ENCODE data around the gene FLYWCH1.

The FLYWCH1 gene

DNA sequence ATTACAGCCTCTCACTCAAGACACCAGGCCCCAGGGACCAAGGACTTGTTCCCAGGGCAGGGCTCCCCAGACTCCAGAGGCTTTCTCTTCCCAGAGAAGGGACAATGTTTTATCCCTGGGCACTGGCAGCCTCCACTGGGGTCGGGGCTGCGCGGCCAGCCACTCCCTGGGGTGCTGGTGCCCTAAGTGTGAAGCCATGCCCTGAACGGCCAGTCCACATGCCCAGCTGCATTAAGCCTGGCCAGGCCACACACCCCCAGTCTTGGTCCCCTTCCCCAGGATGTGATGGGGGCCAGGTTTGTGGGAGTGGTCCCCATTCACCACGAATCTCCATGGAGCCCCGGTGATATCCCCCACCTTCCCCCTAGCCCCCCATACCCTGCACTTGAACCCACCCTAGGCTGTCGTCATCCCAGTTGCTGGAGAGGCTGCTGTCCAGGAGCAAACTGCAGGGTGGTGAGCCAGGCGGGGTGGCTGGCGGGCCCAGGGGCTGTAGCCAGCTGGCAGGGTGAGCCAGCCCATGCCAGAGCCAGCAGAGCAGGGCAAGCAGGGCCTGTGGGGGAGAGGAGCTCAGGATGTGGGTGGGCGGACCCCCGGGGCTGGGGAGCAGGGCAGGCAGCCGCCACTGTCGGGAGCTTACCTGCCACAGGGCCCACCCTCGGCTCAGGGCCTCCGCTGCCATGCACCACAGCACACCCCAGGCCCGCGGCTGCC, 62.0 kb downstream of the FLYWCH1 start:
- peaks cover 8% of the 10 kb centered on the region for H3K4me1 Mint-ChIP-seq (ENCODE audit: low read depth)
- peaks cover 4% of the 10 kb centered on the region for H3K27me3 Mint-ChIP-seq
- H3K4me3 Mint-ChIP-seq, result no peak overlapping the region
- H3K36me3 Mint-ChIP-seq, result no peaks in the 10 kb centered on the region
- H3K9me3 Mint-ChIP-seq (ENCODE audit: low read depth), result no peaks in the 10 kb centered on the region
- no peak overlapping the region for H3K27ac Mint-ChIP-seq

DNA sequence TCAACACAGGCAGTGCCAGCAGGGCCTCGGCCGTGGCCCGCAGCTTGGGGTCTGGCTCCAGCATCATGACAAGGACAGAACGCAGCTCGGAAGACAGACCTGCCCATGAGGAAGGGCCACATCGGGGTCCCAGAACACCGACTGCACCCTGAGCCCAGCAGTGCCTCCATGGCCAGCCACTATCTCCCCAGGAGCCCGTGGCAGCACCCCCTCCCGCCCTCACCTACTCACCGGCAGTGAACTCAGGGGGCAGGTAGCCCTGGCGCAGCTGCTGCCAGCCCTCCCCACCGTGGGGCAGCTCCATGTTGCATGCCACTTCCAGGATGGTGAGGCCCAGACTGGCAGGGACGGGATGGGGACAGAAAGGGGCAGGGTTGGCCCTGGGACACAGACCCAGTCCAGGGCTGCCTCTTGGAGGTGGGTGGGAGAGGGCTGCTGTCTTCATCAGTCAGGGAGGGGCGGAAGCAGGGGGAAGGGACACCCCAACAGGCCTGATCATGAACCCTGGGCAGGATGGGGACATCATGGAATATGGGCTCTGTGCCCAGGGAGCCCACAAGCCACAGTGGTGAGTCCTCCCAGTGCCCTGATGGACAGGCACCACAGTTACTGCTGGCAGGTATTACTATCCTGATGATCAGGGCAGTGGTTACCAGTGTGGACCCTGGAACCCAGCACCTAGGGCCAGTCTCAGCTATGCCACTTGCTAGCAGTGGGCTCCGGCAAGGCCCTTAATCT, 62.8 kb downstream of the FLYWCH1 start:
- H3K4me1 Mint-ChIP-seq (ENCODE audit: low read depth), result peaks cover 8% of the 10 kb centered on the region
- H3K27ac Mint-ChIP-seq, result no peak overlapping the region
- no peaks in the 10 kb centered on the region for H3K9me3 Mint-ChIP-seq (ENCODE audit: low read depth)
- H3K4me3 Mint-ChIP-seq, result no peak overlapping the region
- no peaks in the 10 kb centered on the region for H3K36me3 Mint-ChIP-seq
- H3K27me3 Mint-ChIP-seq, result peaks cover 4% of the 10 kb centered on the region

DNA sequence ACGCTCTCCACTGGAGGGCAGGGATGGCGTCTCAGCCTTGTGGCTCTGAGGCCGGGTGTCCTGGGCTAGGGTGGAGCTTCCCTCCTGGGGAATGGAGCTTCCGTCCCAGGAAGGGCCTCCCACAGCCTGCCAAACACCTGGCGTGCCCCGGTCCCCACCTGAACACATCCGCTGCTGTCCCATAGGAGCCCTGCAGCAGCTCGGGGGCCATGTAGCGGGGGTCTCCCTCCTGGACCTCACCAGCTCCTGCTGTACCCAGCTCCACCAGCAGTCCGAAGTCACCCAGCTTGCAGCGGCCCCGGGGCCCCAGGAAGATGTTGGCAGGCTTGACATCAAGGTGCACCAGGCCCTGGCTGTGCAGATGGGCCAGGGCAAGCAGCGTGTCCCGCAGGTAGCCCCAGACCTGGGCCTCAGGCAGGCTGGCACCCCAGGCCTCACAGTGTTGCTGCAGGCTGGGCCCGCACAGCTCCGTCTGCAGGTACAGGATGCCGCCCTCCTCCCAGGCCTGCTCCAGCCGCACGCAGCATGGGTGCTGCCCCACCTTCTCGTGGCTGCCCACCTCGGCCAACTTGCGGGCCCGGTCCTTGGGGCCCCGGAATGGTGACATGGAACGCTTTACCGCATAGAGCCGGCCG, 63.5 kb downstream of the FLYWCH1 start:
- no peaks in the 10 kb centered on the region for H3K36me3 Mint-ChIP-seq
- H3K4me3 Mint-ChIP-seq, result no peak overlapping the region
- peaks cover 4% of the 10 kb centered on the region for H3K27me3 Mint-ChIP-seq
- H3K9me3 Mint-ChIP-seq (ENCODE audit: low read depth), result no peaks in the 10 kb centered on the region
- H3K27ac Mint-ChIP-seq, result no peak overlapping the region
- H3K4me1 Mint-ChIP-seq (ENCODE audit: low read depth), result peaks cover 8% of the 10 kb centered on the region

DNA sequence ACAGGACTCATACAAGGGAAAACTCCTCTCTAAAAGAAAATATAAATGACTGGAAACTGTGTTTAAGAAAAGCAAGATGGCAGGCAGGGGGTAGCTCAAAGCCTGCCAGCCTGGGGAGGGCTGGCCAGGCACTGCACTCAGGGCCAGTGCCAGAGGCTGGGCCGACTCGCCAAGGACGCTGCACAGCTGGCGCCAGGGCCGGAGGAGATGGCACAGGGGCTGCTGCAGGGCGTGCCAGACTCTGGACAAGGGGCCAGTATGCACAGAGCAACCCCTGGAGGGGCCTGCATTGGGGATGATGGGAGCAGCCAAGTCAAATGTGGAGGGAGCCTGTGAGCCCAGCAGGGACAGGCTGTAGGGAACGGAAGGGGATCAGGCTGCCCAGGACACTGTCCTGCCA, 64.5 kb downstream of the FLYWCH1 start:
- Mint-ChIP-seq H3K4me1 (ENCODE audit: low read depth) (peaks cover 4% of the 10 kb centered on the region), H3K27me3 (peaks cover 3% of the 10 kb centered on the region), H3K36me3 (no peaks in the 10 kb centered on the region), H3K9me3 (ENCODE audit: low read depth) (no peaks in the 10 kb centered on the region), H3K4me3 (no peak overlapping the region), H3K27ac (no peak overlapping the region)

DNA sequence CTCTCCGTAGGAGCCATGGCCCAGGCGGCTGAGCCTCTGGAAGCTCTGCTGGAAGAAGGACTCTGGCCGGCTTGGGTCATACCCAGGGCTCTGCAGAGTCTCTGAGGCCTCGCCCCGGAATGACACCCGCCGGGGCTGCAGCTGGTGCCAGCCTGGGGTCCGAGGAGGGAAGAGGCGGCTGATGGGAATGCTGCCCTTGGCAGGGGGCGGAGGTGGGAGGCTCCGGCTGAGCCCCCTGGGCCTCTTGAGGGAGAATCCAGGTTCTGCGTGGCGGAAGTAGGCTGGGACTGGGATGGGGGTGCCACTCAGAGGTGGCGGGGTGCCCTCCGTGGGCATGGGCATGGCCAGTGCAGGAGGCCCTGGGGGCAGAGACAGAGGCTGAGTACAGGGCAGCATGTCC, 64.9 kb downstream of the FLYWCH1 start:
- Mint-ChIP-seq H3K4me1 (ENCODE audit: low read depth) (peaks cover 6% of the 10 kb centered on the region), H3K4me3 (no peak overlapping the region), H3K9me3 (ENCODE audit: low read depth) (no peaks in the 10 kb centered on the region), H3K27me3 (peaks cover 3% of the 10 kb centered on the region), H3K27ac (no peak overlapping the region), H3K36me3 (no peaks in the 10 kb centered on the region)

DNA sequence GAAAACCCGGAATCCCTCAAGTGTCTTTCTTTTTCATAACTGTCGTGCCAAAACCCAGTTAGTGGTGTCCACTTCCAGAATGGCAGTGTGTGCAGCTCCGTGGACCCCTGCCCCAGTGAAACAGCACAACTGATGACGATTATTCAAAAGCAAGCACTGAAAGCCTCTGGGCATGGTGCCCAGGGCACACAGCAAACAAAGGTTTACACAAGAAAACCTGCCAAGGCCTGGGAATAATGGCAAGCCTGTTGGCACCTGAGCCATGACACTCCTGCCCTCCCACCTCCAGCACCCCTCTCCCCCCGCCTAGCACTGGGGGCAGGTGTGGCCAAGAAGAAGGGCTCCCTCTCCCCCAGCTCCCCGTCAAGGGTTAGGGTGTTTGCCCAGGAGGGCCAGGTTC, 65.7 kb downstream of the FLYWCH1 start:
- Mint-ChIP-seq H3K27me3 (no peaks in the 10 kb centered on the region), H3K9me3 (ENCODE audit: low read depth) (no peaks in the 10 kb centered on the region), H3K4me3 (no peak overlapping the region), H3K27ac (no peak overlapping the region), H3K4me1 (ENCODE audit: low read depth) (peaks cover 4% of the 10 kb centered on the region), H3K36me3 (no peaks in the 10 kb centered on the region)

DNA sequence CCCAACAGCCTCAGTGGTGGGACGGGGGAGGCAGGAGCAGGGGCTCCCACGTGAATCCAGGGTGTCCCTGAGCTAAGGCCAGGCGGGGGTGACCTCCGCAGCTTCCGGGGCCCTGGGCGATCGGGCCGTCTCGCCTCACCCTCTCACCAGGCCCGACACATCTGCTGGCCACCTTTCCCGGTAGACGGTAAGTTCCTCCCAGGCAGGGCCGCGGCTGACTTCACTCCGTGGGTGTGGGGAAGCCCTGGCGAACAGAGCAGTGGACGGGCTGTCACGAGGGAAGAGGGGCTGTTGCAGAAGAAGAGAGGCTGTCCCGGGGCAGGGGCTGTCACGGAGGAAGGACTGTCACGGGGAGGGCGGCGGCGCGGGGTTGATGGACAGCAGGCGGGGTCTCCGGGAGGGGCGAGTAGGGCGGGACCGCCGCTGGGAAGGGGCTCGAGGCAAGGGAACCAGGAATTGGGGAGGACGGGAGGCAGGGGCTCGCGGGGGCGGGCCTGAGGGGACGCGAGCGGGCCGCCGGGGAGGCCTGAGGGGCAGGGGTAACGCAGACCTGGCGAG, 68.0 kb downstream of the FLYWCH1 start:
- H3K4me1 Mint-ChIP-seq (ENCODE audit: low read depth), result peaks cover 5% of the 10 kb centered on the region
- H3K36me3 Mint-ChIP-seq, result no peaks in the 10 kb centered on the region
- H3K9me3 Mint-ChIP-seq (ENCODE audit: low read depth), result no peaks in the 10 kb centered on the region
- H3K27me3 Mint-ChIP-seq, result no peaks in the 10 kb centered on the region
- peak overlapping the region; percentile 28 for H3K27ac Mint-ChIP-seq
- peak overlapping the region; percentile 83 for H3K4me3 Mint-ChIP-seq

DNA sequence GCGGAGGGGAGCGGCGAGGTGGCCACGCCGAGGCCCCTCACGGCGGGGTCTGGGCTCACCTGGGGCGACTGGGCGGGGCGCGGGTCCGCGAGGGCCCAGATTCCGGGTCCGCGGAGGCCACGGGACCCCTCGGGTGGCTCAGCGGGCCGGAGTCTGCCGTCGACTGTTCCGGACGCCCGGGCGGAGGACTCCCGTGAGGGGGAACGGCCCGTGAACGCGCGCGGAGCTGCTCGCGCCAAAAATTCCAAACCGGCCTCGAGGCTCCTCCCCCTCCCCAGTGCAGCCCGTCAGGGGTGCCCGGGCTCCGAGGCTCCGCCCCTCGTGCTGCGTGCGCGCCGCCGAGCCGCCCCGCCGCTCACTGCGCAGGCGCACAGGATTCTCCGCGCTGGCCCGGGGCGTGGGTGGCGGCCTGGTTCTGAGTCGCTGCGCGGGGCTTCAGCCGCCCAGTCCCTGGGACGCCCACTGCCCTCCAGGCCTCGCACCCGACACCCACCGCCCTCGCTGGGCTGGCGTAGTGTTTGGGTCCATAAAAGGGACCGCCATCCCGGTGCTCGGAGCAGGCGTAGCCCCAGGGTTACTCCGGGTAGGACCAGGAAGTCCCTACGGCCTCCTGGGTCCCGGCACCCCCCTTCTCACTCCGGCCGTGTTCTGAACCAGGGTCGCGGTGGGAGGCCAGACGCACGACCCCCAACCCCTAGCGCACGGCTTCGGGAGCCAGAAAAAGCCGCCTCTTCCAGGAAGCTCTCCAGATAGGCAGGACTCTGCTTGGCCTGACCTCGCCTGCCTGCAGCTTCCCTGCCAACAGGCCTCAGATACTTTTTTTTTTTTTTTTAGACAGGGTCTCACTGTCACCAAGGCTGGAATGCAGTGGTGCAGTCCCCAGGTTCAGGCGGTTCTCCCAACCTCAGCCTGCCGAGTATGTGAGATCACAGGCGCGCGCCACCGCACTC, 68.8 kb downstream of the FLYWCH1 start, which contains the start of gene PKMYT1:
PKMYT1 (minus strand) TSS at position 220 of the 950 bp plus-strand sequence. CDS start 789 bp downstream, outside the sequence.
- Mint-ChIP-seq H3K27me3 (no peaks in the 10 kb centered on the region), H3K27ac (peak within 1 kb of the TSS; percentile 81), H3K36me3 (no peaks in the 10 kb centered on the region)

DNA sequence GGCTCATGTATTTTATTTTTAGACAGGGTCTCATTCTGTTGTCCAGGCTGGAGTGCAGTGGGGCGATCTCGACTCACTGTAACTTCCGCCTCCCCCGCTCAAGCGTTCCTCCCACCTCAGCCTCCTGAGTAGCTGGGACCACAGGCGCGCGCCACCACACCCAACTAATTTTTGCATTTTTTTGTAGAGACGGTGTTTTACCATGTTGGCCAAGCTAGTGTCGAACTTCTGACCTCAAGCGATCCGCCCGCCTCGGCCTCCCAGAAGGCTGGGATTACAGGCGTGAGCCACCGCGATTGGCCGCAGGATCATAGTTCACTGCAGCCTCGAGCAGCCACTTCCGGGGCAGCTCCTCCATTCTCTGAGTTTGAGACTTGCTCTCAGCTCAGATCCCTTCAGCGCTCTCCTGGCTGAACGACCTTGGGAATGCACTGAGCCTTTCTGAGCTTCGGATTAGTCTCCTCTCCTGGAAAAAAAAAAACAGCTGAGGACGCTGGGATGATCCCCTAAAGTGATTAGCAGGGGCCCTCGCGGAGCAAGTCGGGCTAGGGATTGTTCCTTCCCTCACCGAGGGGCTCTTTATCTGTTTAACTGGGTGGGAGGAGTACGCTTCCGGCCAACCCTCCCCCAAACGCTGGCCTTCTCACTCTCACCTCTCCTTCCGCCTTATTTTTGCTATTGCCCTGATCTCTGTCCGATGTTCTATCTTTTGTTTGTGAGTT, 69.6 kb downstream of the FLYWCH1 start:
- no peaks in the 10 kb centered on the region for H3K36me3 Mint-ChIP-seq
- H3K4me1 Mint-ChIP-seq (ENCODE audit: low read depth), result peaks cover 5% of the 10 kb centered on the region
- peak overlapping the region; percentile 82 for H3K4me3 Mint-ChIP-seq
- no peaks in the 10 kb centered on the region for H3K27me3 Mint-ChIP-seq
- no peaks in the 10 kb centered on the region for H3K9me3 Mint-ChIP-seq (ENCODE audit: low read depth)
- H3K27ac Mint-ChIP-seq, result peak overlapping the region; percentile 81

More for the DNA sequence above, 68.8 kb downstream of the FLYWCH1 start, which contains the start of gene PKMYT1:
- H3K9me3 Mint-ChIP-seq (ENCODE audit: low read depth), result no peaks in the 10 kb centered on the region
- H3K4me1 Mint-ChIP-seq (ENCODE audit: low read depth), result peaks cover 5% of the 10 kb centered on the region
- H3K4me3 Mint-ChIP-seq, result peak within 1 kb of the TSS; percentile 83

DNA sequence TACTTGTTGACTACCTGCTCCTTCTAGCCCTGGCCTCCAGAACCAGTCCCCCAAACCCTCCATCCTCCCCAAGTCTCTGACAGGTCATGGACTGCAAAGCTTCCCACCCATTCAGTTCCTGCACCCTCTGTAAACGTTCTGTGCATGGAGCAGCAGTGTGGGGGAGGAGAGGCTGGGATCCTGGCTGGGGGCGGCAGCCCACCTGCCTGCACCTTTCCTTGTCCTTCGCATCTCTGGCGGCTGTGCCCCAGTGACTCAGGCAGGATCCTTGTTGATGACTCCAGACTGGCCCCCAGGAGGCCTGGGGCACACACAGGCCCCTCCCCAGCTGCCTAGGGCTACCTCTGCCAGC, 70.1 kb downstream of the FLYWCH1 start:
- Mint-ChIP-seq H3K4me3 (peak overlapping the region; percentile 82), H3K36me3 (no peaks in the 10 kb centered on the region), H3K9me3 (ENCODE audit: low read depth) (no peaks in the 10 kb centered on the region), H3K27me3 (no peaks in the 10 kb centered on the region), H3K27ac (peak overlapping the region; percentile 71), H3K4me1 (ENCODE audit: low read depth) (peaks cover 5% of the 10 kb centered on the region)

DNA sequence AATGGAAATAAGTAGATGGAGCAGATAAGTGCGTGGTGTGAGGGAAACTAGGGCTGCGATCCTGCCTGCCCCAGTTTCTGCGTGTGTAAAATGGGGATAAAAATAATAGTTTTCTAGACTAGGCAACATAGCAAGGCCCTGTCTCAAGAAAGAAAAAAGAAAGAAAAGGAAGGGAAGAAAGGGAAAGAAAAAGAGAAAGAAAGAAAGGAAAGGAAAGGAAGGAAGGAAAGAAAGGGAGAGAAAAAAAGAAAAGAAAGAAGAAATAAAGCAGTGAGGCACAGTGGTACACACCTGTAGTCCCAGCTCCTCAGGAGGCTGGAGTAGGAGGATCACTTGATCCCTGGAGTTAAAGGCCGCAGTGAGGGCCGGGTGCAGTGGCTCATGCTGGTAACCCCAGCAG, 70.7 kb downstream of the FLYWCH1 start:
- Mint-ChIP-seq H3K36me3 (no peaks in the 10 kb centered on the region), H3K9me3 (ENCODE audit: low read depth) (no peaks in the 10 kb centered on the region), H3K27ac (no peak overlapping the region), H3K4me1 (ENCODE audit: low read depth) (peaks cover 5% of the 10 kb centered on the region), H3K4me3 (peak overlapping the region; percentile 30), H3K27me3 (no peaks in the 10 kb centered on the region)

DNA sequence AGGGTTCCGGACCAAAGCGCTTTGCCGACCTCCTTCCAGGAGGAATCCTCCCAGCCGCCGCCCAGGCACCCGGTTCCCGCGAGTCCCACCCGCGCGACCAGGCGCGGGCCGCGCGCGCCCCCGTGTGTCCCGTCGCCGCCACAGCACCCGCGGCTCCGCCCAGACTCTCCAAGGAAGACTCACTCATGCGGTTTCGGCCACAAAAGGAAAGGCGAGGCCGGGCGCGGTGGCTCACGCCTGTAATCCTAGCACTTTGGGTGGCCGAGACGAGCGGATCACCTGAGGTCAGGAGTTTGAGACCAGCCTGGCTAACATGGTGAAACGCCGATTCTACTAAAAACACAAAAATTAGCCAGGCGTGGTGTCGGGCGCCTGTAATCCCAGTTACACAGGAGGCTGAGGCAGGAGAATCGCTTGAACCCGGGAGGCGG, 72.0 kb downstream of the FLYWCH1 start:
- Mint-ChIP-seq H3K36me3 (no peaks in the 10 kb centered on the region), H3K27ac (no peak overlapping the region), H3K27me3 (no peaks in the 10 kb centered on the region), H3K9me3 (ENCODE audit: low read depth) (no peaks in the 10 kb centered on the region), H3K4me3 (peak overlapping the region; percentile 38), H3K4me1 (ENCODE audit: low read depth) (peaks cover 5% of the 10 kb centered on the region)

DNA sequence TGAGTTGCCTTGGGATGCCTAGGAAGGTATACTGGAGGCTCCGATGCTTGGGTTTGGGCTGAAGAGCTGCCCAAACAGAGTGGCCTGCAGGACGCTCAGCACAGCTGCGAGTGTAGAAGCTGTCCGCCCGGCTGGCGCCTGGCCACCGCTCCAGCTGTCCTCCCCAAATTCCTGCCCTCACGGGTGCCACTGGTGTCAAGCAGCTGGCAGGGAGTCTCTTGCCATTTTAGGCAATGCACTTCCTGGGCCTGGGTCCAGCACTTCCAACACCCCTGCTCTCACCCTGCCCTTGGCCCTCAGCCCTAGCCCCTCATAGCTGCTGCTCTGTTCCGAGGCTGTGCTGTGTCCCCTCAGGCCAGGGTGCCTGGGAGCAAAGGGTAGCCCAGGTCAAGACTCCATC, 73.7 kb downstream of the FLYWCH1 start:
- Mint-ChIP-seq H3K9me3 (ENCODE audit: low read depth) (no peaks in the 10 kb centered on the region), H3K4me3 (no peak overlapping the region), H3K27ac (no peak overlapping the region), H3K27me3 (no peaks in the 10 kb centered on the region), H3K36me3 (no peaks in the 10 kb centered on the region), H3K4me1 (ENCODE audit: low read depth) (peaks cover 5% of the 10 kb centered on the region)
